ENCODE data around the gene PAX8. TPM values are rescaled to one million over a fixed set of nuclear protein-coding genes. Genes with fewer than 3 reads are reported as not detected.
A peak's percentile ranks its signal among the peaks of the same experiment; 100 is the strongest.
"Not testable (repeated sequence)": the region's sequence is repeated elsewhere in the genome, so short reads cannot be mapped to it uniquely, and the experiment has no call there.

PAX8 gene
- total RNA-seq, 1 donor from 2014 or later: not detected

DNA sequence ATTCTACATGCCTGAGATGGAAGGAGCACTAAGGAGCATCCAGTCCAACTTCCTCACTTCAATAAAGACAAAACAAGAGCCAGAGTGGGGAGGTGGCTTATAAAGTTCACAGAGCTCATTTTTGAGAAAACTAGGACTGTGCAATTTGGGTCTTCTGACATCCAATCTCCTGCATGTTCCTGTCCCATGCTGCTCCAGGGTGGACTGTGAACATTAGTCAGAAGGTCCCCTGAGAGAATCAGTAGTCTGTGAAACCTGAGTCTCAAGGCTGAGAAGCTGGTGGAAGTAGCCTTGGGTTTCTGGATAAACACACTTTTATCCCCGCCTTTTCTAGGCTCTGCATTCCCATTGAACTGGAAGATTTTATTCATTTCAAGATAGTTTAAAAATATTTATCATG lies 33.1 kb upstream of the PAX8 start:
- not testable (repeated sequence) for H3K36me3 ChIP-seq (ENCODE audit: control insufficient read depth in 3 of 3, insufficient read depth in 3 of 3, low read length in 3 of 3); H3K27me3 ChIP-seq (ENCODE audit: control insufficient read depth in 3 of 3, insufficient read depth in 3 of 3, low read length in 3 of 3); H3K9ac ChIP-seq (ENCODE audit: low read depth in 1 of 3, low read length in 3 of 3); H3K27ac ChIP-seq (ENCODE audit: low read depth, low read length); H3K4me3 ChIP-seq (ENCODE audit: low read length in 3 of 3); H3K9me3 ChIP-seq (ENCODE audit: control insufficient read depth in 3 of 3, low read length in 3 of 3)
- peaks cover 11 to 12% (median 12%) of the 10 kb centered on the region in 3 donors for H3K4me1 ChIP-seq (ENCODE audit: control insufficient read depth in 3 of 3, insufficient read depth in 3 of 3, low read length in 3 of 3)

GRCh38 chr2:113311191-113311590 lies 32.5 kb upstream of the PAX8 start:
- H3K27ac ChIP-seq (ENCODE audit: low read depth, low read length): not testable (repeated sequence)

DNA sequence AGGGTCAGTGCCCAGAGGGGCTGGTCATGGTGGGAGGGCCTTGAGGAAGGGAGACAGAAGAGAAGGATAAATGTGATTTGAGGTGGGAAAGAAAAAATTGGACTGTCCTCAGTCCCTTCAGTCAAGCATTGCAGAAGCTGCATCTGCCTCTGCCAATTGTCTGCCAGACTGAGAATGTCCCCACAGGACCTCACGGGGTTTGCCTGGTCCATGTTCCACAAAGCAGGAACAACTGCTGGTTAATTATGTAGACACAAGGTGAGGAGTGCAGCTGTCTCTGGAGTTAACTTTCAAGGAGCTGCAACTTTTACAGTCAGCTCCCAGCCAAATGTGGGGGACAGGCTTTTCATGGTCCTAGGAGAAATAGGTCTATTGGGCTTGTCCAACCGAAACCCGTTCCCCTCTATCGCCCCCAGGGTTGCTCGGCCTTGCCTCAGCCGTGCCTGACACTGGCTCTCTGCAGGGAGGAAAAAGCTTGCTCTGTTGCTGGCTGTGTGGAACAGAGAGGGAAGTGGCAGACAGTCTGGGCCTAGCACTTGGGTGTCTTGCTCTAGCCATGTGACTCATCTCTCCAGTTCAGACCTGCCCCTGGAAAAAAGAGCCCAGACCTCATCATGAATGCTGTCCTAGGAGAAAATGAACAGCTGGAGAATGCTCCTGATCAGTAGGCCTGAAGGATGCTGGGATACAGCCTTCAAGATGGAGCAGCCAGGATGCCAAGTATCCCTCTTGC lies 31.1 kb upstream of the PAX8 start:
- H3K4me3 ChIP-seq (ENCODE audit: low read length in 3 of 3): peak overlapping the region in 1 of 3 donors; percentile 22
- no peaks in the 10 kb centered on the region for H3K9me3 ChIP-seq (ENCODE audit: control insufficient read depth in 3 of 3, low read length in 3 of 3)
- H3K27ac ChIP-seq (ENCODE audit: low read depth, low read length): no peak overlapping the region
- peaks cover 13 to 15% (median 13%) of the 10 kb centered on the region in 3 donors for H3K4me1 ChIP-seq (ENCODE audit: control insufficient read depth in 3 of 3, insufficient read depth in 3 of 3, low read length in 3 of 3)
- no peaks in the 10 kb centered on the region for H3K36me3 ChIP-seq (ENCODE audit: control insufficient read depth in 3 of 3, insufficient read depth in 3 of 3, low read length in 3 of 3)
- H3K9ac ChIP-seq (ENCODE audit: low read depth in 1 of 3, low read length in 3 of 3): no peak overlapping the region
- no peaks in the 10 kb centered on the region for H3K27me3 ChIP-seq (ENCODE audit: control insufficient read depth in 3 of 3, insufficient read depth in 3 of 3, low read length in 3 of 3)

More at GRCh38 chr2:113311191-113311590, 32.5 kb upstream of the PAX8 start:
- not testable (repeated sequence) for H3K36me3 ChIP-seq (ENCODE audit: control insufficient read depth in 3 of 3, insufficient read depth in 3 of 3, low read length in 3 of 3); H3K9ac ChIP-seq (ENCODE audit: low read depth in 1 of 3, low read length in 3 of 3); H3K27me3 ChIP-seq (ENCODE audit: control insufficient read depth in 3 of 3, insufficient read depth in 3 of 3, low read length in 3 of 3); H3K4me3 ChIP-seq (ENCODE audit: low read length in 3 of 3); H3K9me3 ChIP-seq (ENCODE audit: control insufficient read depth in 3 of 3, low read length in 3 of 3)
- H3K4me1 ChIP-seq (ENCODE audit: control insufficient read depth in 3 of 3, insufficient read depth in 3 of 3, low read length in 3 of 3): peaks cover 11 to 12% (median 12%) of the 10 kb centered on the region in 3 donors

- H3K36me3 ChIP-seq (ENCODE audit: control insufficient read depth in 3 of 3, insufficient read depth in 3 of 3, low read length in 3 of 3); H3K9ac ChIP-seq (ENCODE audit: low read depth in 1 of 3, low read length in 3 of 3); H3K9me3 ChIP-seq (ENCODE audit: control insufficient read depth in 3 of 3, low read length in 3 of 3); H3K27ac ChIP-seq (ENCODE audit: low read depth, low read length); H3K27me3 ChIP-seq (ENCODE audit: control insufficient read depth in 3 of 3, insufficient read depth in 3 of 3, low read length in 3 of 3); H3K4me3 ChIP-seq (ENCODE audit: low read length in 3 of 3): not testable (repeated sequence)
- peaks cover 13 to 17% (median 15%) of the 10 kb centered on the region in 3 donors for H3K4me1 ChIP-seq (ENCODE audit: control insufficient read depth in 3 of 3, insufficient read depth in 3 of 3, low read length in 3 of 3)
Measured at GRCh38 chr2:113308784-113309183, 30.1 kb upstream of the PAX8 start.

GRCh38 chr2:113306207-113306606 lies 27.5 kb upstream of the PAX8 start:
- not testable (repeated sequence) for H3K9ac ChIP-seq (ENCODE audit: low read depth in 1 of 3, low read length in 3 of 3); H3K9me3 ChIP-seq (ENCODE audit: control insufficient read depth in 3 of 3, low read length in 3 of 3); H3K27ac ChIP-seq (ENCODE audit: low read depth, low read length); H3K36me3 ChIP-seq (ENCODE audit: control insufficient read depth in 3 of 3, insufficient read depth in 3 of 3, low read length in 3 of 3); H3K27me3 ChIP-seq (ENCODE audit: control insufficient read depth in 3 of 3, insufficient read depth in 3 of 3, low read length in 3 of 3); H3K4me3 ChIP-seq (ENCODE audit: low read length in 3 of 3)
- H3K4me1 ChIP-seq (ENCODE audit: control insufficient read depth in 3 of 3, insufficient read depth in 3 of 3, low read length in 3 of 3): peaks cover 13 to 17% (median 15%) of the 10 kb centered on the region in 3 donors

GRCh38 chr2:113305749-113306148 lies 27.0 kb upstream of the PAX8 start:
- not testable (repeated sequence) for H3K9ac ChIP-seq (ENCODE audit: low read depth in 1 of 3, low read length in 3 of 3); H3K4me3 ChIP-seq (ENCODE audit: low read length in 3 of 3); H3K36me3 ChIP-seq (ENCODE audit: control insufficient read depth in 3 of 3, insufficient read depth in 3 of 3, low read length in 3 of 3); H3K27ac ChIP-seq (ENCODE audit: low read depth, low read length); H3K9me3 ChIP-seq (ENCODE audit: control insufficient read depth in 3 of 3, low read length in 3 of 3); H3K27me3 ChIP-seq (ENCODE audit: control insufficient read depth in 3 of 3, insufficient read depth in 3 of 3, low read length in 3 of 3)
- peaks cover 13 to 17% (median 15%) of the 10 kb centered on the region in 3 donors for H3K4me1 ChIP-seq (ENCODE audit: control insufficient read depth in 3 of 3, insufficient read depth in 3 of 3, low read length in 3 of 3)

- no peaks in the 10 kb centered on the region for H3K36me3 ChIP-seq (ENCODE audit: control insufficient read depth in 3 of 3, insufficient read depth in 3 of 3, low read length in 3 of 3)
- peaks cover 13 to 16% (median 14%) of the 10 kb centered on the region in 3 donors for H3K4me1 ChIP-seq (ENCODE audit: control insufficient read depth in 3 of 3, insufficient read depth in 3 of 3, low read length in 3 of 3)
- H3K9ac ChIP-seq (ENCODE audit: low read depth in 1 of 3, low read length in 3 of 3): no peak overlapping the region
- H3K27me3 ChIP-seq (ENCODE audit: control insufficient read depth in 3 of 3, insufficient read depth in 3 of 3, low read length in 3 of 3): no peaks in the 10 kb centered on the region
- H3K9me3 ChIP-seq (ENCODE audit: control insufficient read depth in 3 of 3, low read length in 3 of 3): no peaks in the 10 kb centered on the region
- H3K27ac ChIP-seq (ENCODE audit: low read depth, low read length): no peak overlapping the region
- H3K4me3 ChIP-seq (ENCODE audit: low read length in 3 of 3): no peak overlapping the region
Measured at GRCh38 chr2:113305146-113305545, 26.4 kb upstream of the PAX8 start.

- Histone ChIP-seq H3K27me3 (ENCODE audit: control insufficient read depth in 3 of 3, insufficient read depth in 3 of 3, low read length in 3 of 3) (no peaks in the 10 kb centered on the region), H3K27ac (ENCODE audit: low read depth, low read length) (no peak overlapping the region), H3K9me3 (ENCODE audit: control insufficient read depth in 3 of 3, low read length in 3 of 3) (no peaks in the 10 kb centered on the region), H3K4me3 (ENCODE audit: low read length in 3 of 3) (no peak overlapping the region), H3K4me1 (ENCODE audit: control insufficient read depth in 3 of 3, insufficient read depth in 3 of 3, low read length in 3 of 3) (peaks cover 9 to 11% (median 10%) of the 10 kb centered on the region in 3 donors), H3K36me3 (ENCODE audit: control insufficient read depth in 3 of 3, insufficient read depth in 3 of 3, low read length in 3 of 3) (no peaks in the 10 kb centered on the region), H3K9ac (ENCODE audit: low read depth in 1 of 3, low read length in 3 of 3) (no peak overlapping the region)
Measured at GRCh38 chr2:113304702-113305101, 26.0 kb upstream of the PAX8 start.

- H3K9me3 ChIP-seq (ENCODE audit: control insufficient read depth in 3 of 3, low read length in 3 of 3); H3K27me3 ChIP-seq (ENCODE audit: control insufficient read depth in 3 of 3, insufficient read depth in 3 of 3, low read length in 3 of 3); H3K4me1 ChIP-seq (ENCODE audit: control insufficient read depth in 3 of 3, insufficient read depth in 3 of 3, low read length in 3 of 3); H3K36me3 ChIP-seq (ENCODE audit: control insufficient read depth in 3 of 3, insufficient read depth in 3 of 3, low read length in 3 of 3); H3K9ac ChIP-seq (ENCODE audit: low read depth in 1 of 3, low read length in 3 of 3); H3K27ac ChIP-seq (ENCODE audit: low read depth, low read length); H3K4me3 ChIP-seq (ENCODE audit: low read length in 3 of 3): not testable (repeated sequence)
Measured at GRCh38 chr2:113302216-113302980, 23.7 kb upstream of the PAX8 start.

DNA sequence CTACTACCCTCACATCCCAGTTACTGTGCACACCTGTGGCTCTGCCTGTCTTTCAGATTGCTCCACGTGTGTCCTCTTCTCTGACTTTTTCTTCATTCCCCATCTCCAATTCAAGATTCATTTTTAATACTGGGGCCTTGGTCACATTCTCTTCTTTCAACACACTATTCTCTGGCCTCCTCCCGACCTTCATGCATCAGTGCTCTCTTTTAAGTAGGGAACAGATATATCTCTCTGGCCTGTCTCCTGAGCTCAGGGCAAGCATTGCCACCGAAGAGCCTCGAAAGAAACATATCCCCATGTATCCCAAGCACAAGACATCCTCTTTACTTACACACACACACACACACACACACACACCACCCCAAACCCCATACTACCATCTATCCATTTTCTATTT lies 21.6 kb upstream of the PAX8 start:
- H3K27me3 ChIP-seq (ENCODE audit: control insufficient read depth in 3 of 3, insufficient read depth in 3 of 3, low read length in 3 of 3): no peaks in the 10 kb centered on the region
- peaks cover 1 to 5% (median 3%) of the 10 kb centered on the region in 3 donors for H3K4me1 ChIP-seq (ENCODE audit: control insufficient read depth in 3 of 3, insufficient read depth in 3 of 3, low read length in 3 of 3)
- no peaks in the 10 kb centered on the region for H3K9me3 ChIP-seq (ENCODE audit: control insufficient read depth in 3 of 3, low read length in 3 of 3)
- H3K4me3 ChIP-seq (ENCODE audit: low read length in 3 of 3): no peak overlapping the region
- no peak overlapping the region for H3K9ac ChIP-seq (ENCODE audit: low read depth in 1 of 3, low read length in 3 of 3)
- no peak overlapping the region for H3K27ac ChIP-seq (ENCODE audit: low read depth, low read length)
- no peaks in the 10 kb centered on the region for H3K36me3 ChIP-seq (ENCODE audit: control insufficient read depth in 3 of 3, insufficient read depth in 3 of 3, low read length in 3 of 3)
